ENCODE measurements around the gene GATB.

The GATB gene

DNA sequence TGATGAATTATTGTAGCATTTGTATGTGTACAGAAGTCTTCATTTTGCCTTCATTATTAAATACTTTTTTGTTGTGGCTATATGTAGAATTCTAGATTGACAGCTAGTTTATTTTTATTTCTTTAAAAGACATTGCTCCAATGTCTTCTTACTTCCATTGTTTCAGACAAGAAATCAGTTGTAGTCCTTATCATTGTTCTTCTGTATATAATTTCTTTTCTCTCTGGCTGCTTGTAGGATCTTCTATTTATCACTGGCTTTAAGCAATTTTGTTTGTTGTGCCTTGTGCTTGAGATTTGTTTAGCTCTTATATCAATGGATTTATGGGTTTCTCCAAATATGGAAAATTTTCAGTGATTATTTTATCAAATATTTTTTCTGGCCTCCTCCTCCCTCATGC, 13.5 kb upstream of the GATB start:
- no peak overlapping the region for H3K9ac ChIP-seq (ENCODE audit: low read length)
- no peak overlapping the region for H3K4me3 ChIP-seq (ENCODE audit: low read length)
- H3K79me2 ChIP-seq (ENCODE audit: low read length): no peaks in the 10 kb centered on the region
- H4K20me1 ChIP-seq (ENCODE audit: insufficient read depth, low read length): no peaks in the 10 kb centered on the region
- no peak overlapping the region for H2AFZ ChIP-seq (ENCODE audit: low read depth, low read length)
- H3K9me3 ChIP-seq (ENCODE audit: insufficient read depth, low read length): peaks cover 28% of the 10 kb centered on the region; the same call in 1 of the 2 replicates
- no peaks in the 10 kb centered on the region for H3K27me3 ChIP-seq (ENCODE audit: low read depth, low read length)
- peaks cover 4% of the 10 kb centered on the region for H3K36me3 ChIP-seq (replicated peaks; ENCODE audit: low read depth, low read length)
- TF ChIP-seq, protein P1, sequence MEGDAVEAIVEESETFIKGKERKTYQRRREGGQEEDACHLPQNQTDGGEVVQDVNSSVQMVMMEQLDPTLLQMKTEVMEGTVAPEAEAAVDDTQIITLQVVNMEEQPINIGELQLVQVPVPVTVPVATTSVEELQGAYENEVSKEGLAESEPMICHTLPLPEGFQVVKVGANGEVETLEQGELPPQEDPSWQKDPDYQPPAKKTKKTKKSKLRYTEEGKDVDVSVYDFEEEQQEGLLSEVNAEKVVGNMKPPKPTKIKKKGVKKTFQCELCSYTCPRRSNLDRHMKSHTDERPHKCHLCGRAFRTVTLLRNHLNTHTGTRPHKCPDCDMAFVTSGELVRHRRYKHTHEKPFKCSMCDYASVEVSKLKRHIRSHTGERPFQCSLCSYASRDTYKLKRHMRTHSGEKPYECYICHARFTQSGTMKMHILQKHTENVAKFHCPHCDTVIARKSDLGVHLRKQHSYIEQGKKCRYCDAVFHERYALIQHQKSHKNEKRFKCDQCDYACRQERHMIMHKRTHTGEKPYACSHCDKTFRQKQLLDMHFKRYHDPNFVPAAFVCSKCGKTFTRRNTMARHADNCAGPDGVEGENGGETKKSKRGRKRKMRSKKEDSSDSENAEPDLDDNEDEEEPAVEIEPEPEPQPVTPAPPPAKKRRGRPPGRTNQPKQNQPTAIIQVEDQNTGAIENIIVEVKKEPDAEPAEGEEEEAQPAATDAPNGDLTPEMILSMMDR (IDR thresholded peaks at IDR 0.05; ENCODE audit: low read depth, low read length): no peak
- no peaks in the 10 kb centered on the region for H3K4me1 ChIP-seq (ENCODE audit: low read length)
- no peak overlapping the region for H3K27ac ChIP-seq (ENCODE audit: low read length)
- H3K4me2 ChIP-seq (ENCODE audit: low read length): no peak overlapping the region

DNA sequence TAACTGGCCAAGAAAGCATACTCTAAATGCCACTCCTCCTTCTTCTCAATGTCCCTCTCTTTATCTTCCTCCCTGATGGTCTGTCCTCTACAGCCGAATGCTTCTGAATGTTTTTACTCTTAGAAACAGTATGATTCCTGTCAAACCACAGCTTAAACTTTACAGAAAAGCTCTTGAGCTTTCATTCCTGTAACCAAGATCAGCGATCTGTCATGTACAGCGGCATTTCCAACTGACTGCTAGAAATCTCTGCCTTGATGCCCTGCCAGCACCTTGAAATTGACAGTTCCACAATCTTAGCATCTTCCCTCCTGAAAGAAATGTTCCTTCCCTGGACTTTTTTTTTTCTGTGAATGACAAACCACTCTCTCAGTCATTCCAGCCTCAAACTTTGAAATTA, 11.5 kb upstream of the GATB start:
- Histone ChIP-seq H3K36me3 (replicated peaks; ENCODE audit: low read depth, low read length) (peaks cover 4% of the 10 kb centered on the region), H3K9ac (ENCODE audit: low read length) (no peak overlapping the region), H3K79me2 (ENCODE audit: low read length) (no peaks in the 10 kb centered on the region), H3K27me3 (ENCODE audit: low read depth, low read length) (no peaks in the 10 kb centered on the region), H3K4me3 (ENCODE audit: low read length) (no peak overlapping the region), H3K27ac (ENCODE audit: low read length) (no peak overlapping the region), H3K9me3 (ENCODE audit: insufficient read depth, low read length) (peaks cover 28% of the 10 kb centered on the region; the same call in 1 of the 2 replicates), H4K20me1 (ENCODE audit: insufficient read depth, low read length) (no peaks in the 10 kb centered on the region), H2AFZ (ENCODE audit: low read depth, low read length) (no peak overlapping the region), H3K4me2 (ENCODE audit: low read length) (no peak overlapping the region), H3K4me1 (ENCODE audit: low read length) (peaks cover 3% of the 10 kb centered on the region; the same call in 1 of the 2 replicates)
- TF ChIP-seq, protein P1 (IDR thresholded peaks at IDR 0.05; ENCODE audit: low read depth, low read length): no peak

DNA sequence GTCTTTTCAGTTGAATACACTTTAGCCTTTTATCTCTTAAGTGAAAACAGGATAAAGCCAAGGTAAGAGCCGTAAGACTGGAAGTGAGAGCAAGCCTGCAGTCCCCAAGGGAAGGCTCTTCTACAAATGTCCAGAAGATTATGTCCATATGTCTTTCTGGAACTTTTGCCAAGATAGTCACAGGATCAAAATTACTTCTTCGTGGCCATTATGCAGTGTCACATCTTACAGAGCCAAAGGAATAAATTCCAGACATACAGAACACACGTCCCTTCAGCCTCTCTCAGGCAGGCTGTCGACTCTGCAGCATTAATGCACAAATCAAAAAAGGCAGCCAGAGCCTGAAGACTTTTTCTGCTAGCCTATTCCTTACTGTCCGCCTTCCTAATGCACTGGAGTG, 10.9 kb upstream of the GATB start:
- Histone ChIP-seq H3K9ac (ENCODE audit: low read length) (no peak overlapping the region), H3K4me3 (ENCODE audit: low read length) (no peak overlapping the region)

DNA sequence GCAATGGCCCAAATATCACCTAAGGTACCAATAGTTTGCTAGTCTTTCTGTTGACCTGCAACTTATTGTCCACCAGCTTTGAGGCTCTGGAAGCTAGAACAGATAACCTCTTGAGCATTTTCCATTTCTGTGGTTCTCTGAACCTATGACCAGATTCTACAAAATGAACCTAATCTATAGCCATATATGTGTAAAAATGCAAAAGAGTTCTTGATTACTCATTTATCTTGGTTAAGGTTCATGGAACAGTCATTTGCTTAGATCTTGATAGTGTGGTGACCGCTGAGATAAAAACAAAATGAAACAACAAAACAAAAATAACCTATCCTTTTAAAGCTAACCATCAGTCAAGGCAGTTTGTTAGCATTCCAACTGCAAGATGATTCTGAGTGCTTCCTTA, 9.3 kb upstream of the GATB start:
- H3K9ac ChIP-seq (ENCODE audit: low read length): no peak overlapping the region
- peaks cover 2% of the 10 kb centered on the region for H3K36me3 ChIP-seq (replicated peaks; ENCODE audit: low read depth, low read length)
- H3K27ac ChIP-seq (ENCODE audit: low read length): no peak overlapping the region
- no peak overlapping the region for H3K4me2 ChIP-seq (ENCODE audit: low read length)
- no peaks in the 10 kb centered on the region for H3K27me3 ChIP-seq (ENCODE audit: low read depth, low read length)
- H2AFZ ChIP-seq (ENCODE audit: low read depth, low read length): no peak overlapping the region
- peaks cover 8% of the 10 kb centered on the region for H3K4me1 ChIP-seq (ENCODE audit: low read length)
- peaks cover 17% of the 10 kb centered on the region; the same call in 1 of the 2 replicates for H3K9me3 ChIP-seq (ENCODE audit: insufficient read depth, low read length)
- no peaks in the 10 kb centered on the region for H4K20me1 ChIP-seq (ENCODE audit: insufficient read depth, low read length)
- TF ChIP-seq, protein P1 (IDR thresholded peaks at IDR 0.05; ENCODE audit: low read depth, low read length): no peak
- TF ChIP-seq EZH2phosphoT487 (IDR thresholded peaks at IDR 0.05; ENCODE audit: low read depth): no peak
- H3K79me2 ChIP-seq (ENCODE audit: low read length): no peaks in the 10 kb centered on the region
- H3K4me3 ChIP-seq (ENCODE audit: low read length): no peak overlapping the region

More for the DNA sequence above, 10.9 kb upstream of the GATB start:
- Histone ChIP-seq H3K79me2 (ENCODE audit: low read length) (no peaks in the 10 kb centered on the region), H3K4me2 (ENCODE audit: low read length) (no peak overlapping the region), H4K20me1 (ENCODE audit: insufficient read depth, low read length) (no peaks in the 10 kb centered on the region), H3K27me3 (ENCODE audit: low read depth, low read length) (no peaks in the 10 kb centered on the region), H2AFZ (ENCODE audit: low read depth, low read length) (no peak overlapping the region), H3K27ac (ENCODE audit: low read length) (no peak overlapping the region), H3K4me1 (ENCODE audit: low read length) (peaks cover 8% of the 10 kb centered on the region), H3K36me3 (replicated peaks; ENCODE audit: low read depth, low read length) (peaks cover 4% of the 10 kb centered on the region), H3K9me3 (ENCODE audit: insufficient read depth, low read length) (peaks cover 28% of the 10 kb centered on the region; the same call in 1 of the 2 replicates)
- TF ChIP-seq, protein P1 (IDR thresholded peaks at IDR 0.05; ENCODE audit: low read depth, low read length): no peak
- no peak for TF ChIP-seq EZH2phosphoT487 (IDR thresholded peaks at IDR 0.05; ENCODE audit: low read depth)
